ENCODE data around the gene CYTH4.
"Not testable (repeated sequence)": the region's sequence is repeated elsewhere in the genome, so short reads cannot be mapped to it uniquely, and the experiment has no call there.

Gene CYTH4

GRCh38 chr22:37282385-37282677 lies at the start of gene CYTH4:
Gene CYTH4 (plus strand): TSS chr22:37282508. CDS start chr22:37282570, 62 bp downstream.
- DNase-seq (ENCODE audit: low read depth) = peak; percentile 70

- DNase-seq (ENCODE audit: low read depth) = not testable (repeated sequence)
These were observed 48.9 kb upstream of the CYTH4 start for GRCh38 chr22:37233371-37233750.

- no peak for DNase-seq (ENCODE audit: low read depth)
These were observed 48.3 kb upstream of the CYTH4 start for GRCh38 chr22:37233751-37234631.

GRCh38 chr22:37234736-37235711 lies 47.3 kb upstream of the CYTH4 start:
- DNase-seq (ENCODE audit: low read depth) = no peak

- no peak for DNase-seq (ENCODE audit: low read depth)
These were observed 46.3 kb upstream of the CYTH4 start for GRCh38 chr22:37235897-37236607.

GRCh38 chr22:37237371-37238268 lies 44.7 kb upstream of the CYTH4 start:
- no peak for DNase-seq (ENCODE audit: low read depth)

- no peak for DNase-seq (ENCODE audit: low read depth)
These were observed 42.7 kb upstream of the CYTH4 start for GRCh38 chr22:37239336-37240239.

GRCh38 chr22:37240240-37240940 lies 41.9 kb upstream of the CYTH4 start:
- DNase-seq (ENCODE audit: low read depth) = no peak

- DNase-seq (ENCODE audit: low read depth) = no peak
These were observed 41.4 kb upstream of the CYTH4 start for GRCh38 chr22:37240941-37241320.

GRCh38 chr22:37241351-37242142 lies 40.8 kb upstream of the CYTH4 start:
- no peak for DNase-seq (ENCODE audit: low read depth)

GRCh38 chr22:37242395-37242918 lies 39.9 kb upstream of the CYTH4 start:
- peak; percentile 83 for DNase-seq (ENCODE audit: low read depth)

GRCh38 chr22:37243402-37244113 lies 38.8 kb upstream of the CYTH4 start:
- no peak for DNase-seq (ENCODE audit: low read depth)

GRCh38 chr22:37244114-37244921 lies 38.0 kb upstream of the CYTH4 start, which contains the start of gene RAC2:
Gene RAC2 (minus strand): TSS chr22:37244269. CDS start chr22:37244148, 121 bp downstream.
- DNase-seq (ENCODE audit: low read depth) = peak; percentile 86

GRCh38 chr22:37244922-37245722 lies 37.2 kb upstream of the CYTH4 start:
- DNase-seq (ENCODE audit: low read depth) = no peak

GRCh38 chr22:37245740-37246139 lies 36.6 kb upstream of the CYTH4 start:
- no peak for DNase-seq (ENCODE audit: low read depth)

GRCh38 chr22:37248251-37248650 lies 34.1 kb upstream of the CYTH4 start:
- no peak for DNase-seq (ENCODE audit: low read depth)

All from stimulated activated CD8-positive, alpha-beta memory T cell treated with anti-CD3 and anti-CD28 coated beads, Interleukin-12 subunit alpha, Interleukin-12 subunit beta, amount 100 ng/mL, for 1 hour (primary cell).